ENCODE measurements around the gene PROCR.

PROCR gene

GRCh38 chr20:35225319-35226125 lies 53.6 kb downstream of the PROCR start:
- H3K27ac ChIP-seq = no peak overlapping the region
- TF ChIP-seq, protein P1, sequence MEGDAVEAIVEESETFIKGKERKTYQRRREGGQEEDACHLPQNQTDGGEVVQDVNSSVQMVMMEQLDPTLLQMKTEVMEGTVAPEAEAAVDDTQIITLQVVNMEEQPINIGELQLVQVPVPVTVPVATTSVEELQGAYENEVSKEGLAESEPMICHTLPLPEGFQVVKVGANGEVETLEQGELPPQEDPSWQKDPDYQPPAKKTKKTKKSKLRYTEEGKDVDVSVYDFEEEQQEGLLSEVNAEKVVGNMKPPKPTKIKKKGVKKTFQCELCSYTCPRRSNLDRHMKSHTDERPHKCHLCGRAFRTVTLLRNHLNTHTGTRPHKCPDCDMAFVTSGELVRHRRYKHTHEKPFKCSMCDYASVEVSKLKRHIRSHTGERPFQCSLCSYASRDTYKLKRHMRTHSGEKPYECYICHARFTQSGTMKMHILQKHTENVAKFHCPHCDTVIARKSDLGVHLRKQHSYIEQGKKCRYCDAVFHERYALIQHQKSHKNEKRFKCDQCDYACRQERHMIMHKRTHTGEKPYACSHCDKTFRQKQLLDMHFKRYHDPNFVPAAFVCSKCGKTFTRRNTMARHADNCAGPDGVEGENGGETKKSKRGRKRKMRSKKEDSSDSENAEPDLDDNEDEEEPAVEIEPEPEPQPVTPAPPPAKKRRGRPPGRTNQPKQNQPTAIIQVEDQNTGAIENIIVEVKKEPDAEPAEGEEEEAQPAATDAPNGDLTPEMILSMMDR (IDR thresholded peaks at IDR 0.05) = no peak
- no peak for TF ChIP-seq ZFX (IDR thresholded peaks at IDR 0.05; ENCODE audit: borderline replicate concordance)

DNA sequence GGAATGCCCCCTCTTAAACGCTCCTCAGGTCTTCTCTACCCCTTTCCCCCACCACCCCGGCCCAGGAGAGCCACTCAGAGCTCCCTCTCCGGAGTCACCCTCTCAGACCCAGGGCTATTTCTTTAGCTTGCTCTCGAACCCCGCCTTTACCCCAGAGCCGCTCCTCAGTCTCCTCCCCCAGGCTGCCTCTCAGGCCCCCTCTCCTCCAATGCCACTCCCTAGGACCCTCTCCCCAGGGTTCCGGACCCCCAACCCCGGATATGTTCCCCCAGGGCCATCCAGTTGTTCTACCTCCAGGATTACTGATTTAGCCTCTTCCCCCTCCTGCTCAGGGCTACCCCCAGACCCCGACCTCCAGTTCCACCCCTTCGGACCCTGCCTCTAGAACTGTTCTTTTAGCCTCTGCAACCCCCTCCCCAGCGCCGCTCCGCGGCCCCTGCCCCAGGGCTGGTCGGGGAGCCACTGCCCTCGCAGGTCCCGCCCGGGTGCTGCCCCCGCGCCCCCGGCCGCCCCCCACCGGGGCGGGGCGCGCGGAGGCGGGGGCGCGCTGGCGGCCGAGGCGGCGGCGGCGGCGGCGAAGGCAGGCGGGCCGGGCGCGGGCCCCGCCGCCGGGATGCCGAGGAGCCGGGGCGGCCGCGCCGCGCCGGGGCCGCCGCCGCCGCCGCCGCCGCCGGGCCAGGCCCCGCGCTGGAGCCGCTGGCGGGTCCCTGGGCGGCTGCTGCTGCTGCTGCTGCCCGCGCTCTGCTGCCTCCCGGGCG lies 54.4 kb downstream of the PROCR start, which contains the start of gene MMP24:
Gene MMP24 (plus strand): TSS at position 565 of the 758 bp plus-strand sequence. CDS start 49 bp downstream, at position 614.
- H3K27ac ChIP-seq = peak within 1 kb of the TSS; percentile 54
- TF ChIP-seq ZFX (IDR thresholded peaks at IDR 0.05; ENCODE audit: borderline replicate concordance) = no peak
- TF ChIP-seq, protein P1 (IDR thresholded peaks at IDR 0.05) = no peak
